ENCODE results near the gene ARRB1.
"Not testable (repeated sequence)": the region's sequence is repeated elsewhere in the genome, so short reads cannot be mapped to it uniquely, and the experiment has no call there.

Gene ARRB1

DNA sequence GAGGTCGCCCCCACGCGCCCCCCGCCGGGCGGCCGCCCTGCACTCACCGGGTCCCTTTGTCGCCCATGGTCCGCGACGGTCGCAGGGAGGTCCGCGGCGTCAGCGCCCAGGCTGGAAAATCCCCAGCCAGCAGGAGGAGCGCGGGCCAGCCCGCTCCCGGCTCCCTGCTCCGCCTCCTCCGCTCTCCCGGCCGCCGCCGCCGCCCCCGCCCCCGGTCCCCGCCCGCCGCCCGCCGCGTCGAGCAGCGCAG is at the start of gene ARRB1:
Gene ARRB1 (minus strand): TSS at position 121 of the 250 bp plus-strand sequence. CDS start 54 bp downstream, at position 67.
- DNase-seq, result peak; percentile 51

DNA sequence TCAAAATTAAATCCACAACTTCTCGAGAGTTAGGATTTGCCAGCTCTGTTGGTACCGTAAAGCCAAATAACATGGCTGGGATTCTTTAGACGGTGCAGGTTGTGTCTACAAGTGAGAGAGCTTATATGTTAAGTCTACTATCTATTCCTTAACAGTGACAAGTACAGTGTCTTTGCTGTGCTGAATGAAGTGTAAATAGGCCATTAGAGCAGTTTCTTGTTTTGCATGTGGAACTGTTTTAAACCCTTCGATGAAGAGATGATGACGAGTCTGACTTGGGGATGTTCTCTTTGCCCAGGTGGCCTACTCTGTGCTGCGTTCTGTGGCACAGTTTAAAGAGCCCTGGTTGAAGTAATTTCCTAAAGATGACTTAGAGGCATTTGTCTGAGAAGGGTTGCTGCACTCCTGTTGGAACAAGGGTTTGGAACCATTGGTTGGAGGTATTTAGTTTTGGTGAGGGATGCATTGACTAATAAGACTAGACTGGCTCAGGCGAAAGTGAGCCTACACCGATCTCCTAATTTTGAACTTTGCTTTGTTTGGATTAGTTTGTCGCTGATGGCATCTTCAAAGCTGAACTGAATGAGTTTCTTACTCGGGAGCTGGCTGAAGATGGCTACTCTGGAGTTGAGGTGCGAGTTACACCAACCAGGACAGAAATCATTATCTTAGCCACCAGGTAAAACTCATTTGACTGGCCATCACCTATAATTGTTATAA is 48.8 kb upstream of the ARRB1 start:
- DNase-seq, result peak; percentile 35

- peak; percentile 94 for DNase-seq
Observed at GRCh38 chr11:75399344-75400145, 48.1 kb upstream of the ARRB1 start, which contains the start of gene RPS3. Gene RPS3 (plus strand): TSS chr11:75399518. CDS start chr11:75399548, 30 bp downstream.

- no peak for DNase-seq
Observed at GRCh38 chr11:75398906-75399305, 47.4 kb upstream of the ARRB1 start.

DNA sequence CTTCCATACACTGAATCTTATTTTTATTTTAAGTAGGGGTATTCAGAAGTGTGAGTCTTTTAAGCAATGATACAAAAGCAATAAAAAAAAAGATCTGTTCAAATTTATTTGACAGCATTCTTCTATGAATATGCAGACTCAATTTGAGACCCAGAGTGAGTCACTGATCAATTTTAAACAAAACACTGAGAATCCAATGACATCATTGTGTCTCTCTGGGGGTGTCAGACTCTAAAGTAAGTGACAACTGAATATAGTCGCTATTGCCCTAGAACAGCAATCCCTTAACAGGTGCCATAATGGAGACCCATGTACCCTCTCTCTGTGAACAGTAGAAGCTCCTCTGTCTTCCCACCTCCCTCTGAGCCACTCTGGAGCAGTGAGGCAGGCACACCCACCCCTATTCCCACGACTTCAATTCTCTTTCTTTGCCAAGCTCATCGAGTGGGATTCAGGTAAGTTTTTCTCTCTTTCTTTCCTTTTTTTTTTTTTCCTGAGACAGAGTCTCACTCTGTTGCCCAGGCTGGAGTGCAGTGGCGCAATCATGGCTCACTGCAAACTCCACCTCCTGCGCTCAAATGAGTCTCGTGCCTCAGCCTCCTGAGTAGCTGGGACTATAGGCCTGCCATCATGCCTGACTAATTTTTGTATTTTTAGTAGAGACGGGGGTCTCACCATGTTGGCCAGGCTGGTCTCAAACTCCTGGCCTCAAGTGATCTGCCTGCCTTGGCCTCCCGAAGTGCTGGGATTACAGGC is 42.8 kb upstream of the ARRB1 start:
- DNase-seq, result no peak

DNA sequence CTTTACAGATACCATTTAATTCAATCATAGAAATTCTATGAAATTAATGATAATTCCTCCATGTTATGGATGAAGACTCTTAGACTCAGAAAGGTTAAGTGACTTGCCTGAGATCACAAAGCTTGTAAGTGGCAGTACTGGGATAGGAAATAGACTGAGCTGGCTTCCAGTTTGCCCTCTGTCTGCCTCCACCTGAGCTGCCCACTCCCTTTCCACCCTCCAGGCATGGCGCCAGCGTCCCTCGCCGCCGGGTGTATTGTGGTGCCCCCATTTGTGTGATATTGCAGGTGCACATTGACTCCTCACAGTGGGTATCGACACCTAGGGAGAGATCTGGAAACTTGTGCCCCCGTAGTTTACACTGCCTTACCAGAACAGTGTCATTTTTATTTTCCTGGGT is 38.5 kb upstream of the ARRB1 start:
- no peak for DNase-seq

- DNase-seq, result no peak
Observed at GRCh38 chr11:75389276-75389605, 37.8 kb upstream of the ARRB1 start.

DNA sequence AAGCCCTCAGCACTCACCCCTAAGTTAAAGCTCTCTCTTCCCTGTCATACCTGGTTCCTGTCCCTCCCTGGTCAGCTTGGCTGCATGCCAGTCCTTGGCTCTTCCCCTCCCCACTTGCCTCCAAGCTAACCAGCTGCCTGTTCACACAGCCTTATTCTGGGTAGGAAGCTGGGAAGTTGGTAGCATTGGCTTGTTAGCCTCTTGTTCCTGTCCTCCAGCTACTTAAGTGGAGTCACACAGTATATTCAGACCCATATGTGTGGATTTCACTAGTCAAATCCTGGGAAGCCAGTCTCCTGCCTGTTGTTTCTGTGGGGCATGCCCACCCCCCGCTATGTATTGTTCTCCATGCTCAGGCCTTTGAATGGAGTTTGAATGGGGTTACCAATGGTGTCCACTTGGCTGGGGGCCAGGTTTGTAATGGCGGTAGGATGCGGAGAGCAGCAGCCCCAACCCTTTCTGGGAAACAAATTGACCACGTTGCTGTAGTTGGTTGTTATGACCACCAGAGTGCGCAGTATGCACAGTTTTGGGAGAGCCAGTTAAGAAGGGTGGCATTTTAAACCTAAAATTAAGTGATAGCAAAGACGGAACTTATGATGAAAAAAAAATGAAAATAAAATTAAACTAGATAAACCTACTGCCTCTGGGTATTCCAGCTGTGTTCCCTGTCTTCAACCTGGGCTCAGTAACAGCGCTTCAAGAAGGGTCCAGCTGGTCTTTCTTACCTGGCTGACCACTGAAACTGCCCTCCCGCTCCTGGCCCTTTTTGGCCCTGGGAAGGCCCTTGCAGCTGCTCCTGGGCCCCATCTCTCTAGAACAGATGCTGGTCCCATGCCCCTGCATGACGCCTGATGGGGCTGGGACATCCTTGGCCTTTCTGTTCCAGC is 37.2 kb upstream of the ARRB1 start:
- peak; percentile 84 for DNase-seq

- DNase-seq, result no peak
Observed at GRCh38 chr11:75387736-75388294, 36.4 kb upstream of the ARRB1 start.

- DNase-seq, result no peak
Observed at GRCh38 chr11:75386942-75387630, 35.6 kb upstream of the ARRB1 start.

DNA sequence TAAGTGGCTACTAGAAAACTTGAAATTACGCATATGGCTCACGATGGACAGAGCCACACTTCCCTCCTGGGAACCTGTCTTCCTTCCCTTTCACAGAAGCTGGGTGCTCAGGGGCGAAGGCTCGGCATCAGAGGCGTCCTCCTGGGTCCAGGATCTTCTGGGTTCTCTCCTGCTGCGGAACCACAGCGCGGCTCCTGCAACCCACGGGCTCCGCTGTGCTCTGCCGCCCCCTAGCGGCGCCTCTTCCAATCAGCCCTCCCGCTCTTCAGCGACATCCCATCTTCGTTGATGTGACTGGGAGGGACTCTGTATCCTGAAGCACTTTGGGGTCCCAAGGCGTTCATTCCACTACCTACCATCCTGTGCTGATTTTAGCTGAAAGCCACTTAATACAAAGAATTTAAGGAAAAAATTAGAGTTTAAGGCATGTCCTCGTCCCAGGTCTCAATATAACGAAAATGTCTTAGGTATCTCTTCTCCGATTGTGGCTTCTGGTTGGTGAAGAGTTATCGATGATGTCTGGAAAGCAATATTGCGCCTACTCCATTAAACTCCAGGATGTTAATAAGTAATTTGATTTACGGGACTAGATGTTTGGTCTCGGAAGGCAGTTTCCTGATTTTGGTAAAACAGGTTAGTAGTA is 33.1 kb upstream of the ARRB1 start:
- DNase-seq, result peak; percentile 83

DNA sequence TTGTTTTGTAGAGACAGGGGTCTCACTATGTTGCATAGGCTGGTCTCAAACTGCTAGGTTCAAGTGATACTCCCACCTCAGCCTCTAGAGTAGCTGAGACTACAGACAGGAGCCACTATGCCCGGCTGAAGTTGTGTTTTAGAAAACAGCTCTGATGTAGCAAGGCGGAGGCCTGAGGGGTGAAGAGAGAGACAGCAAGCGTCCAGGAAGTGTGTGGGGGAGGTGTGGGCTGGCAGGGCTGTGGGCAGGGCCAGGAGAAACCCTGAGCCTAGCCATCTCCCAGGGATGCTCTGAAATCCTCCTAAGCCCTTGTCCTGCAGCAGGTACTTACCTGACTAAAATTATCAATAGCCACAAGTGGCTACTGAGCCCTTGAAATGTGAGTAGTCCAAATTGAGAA is 31.8 kb upstream of the ARRB1 start:
- peak; percentile 28 for DNase-seq

DNA sequence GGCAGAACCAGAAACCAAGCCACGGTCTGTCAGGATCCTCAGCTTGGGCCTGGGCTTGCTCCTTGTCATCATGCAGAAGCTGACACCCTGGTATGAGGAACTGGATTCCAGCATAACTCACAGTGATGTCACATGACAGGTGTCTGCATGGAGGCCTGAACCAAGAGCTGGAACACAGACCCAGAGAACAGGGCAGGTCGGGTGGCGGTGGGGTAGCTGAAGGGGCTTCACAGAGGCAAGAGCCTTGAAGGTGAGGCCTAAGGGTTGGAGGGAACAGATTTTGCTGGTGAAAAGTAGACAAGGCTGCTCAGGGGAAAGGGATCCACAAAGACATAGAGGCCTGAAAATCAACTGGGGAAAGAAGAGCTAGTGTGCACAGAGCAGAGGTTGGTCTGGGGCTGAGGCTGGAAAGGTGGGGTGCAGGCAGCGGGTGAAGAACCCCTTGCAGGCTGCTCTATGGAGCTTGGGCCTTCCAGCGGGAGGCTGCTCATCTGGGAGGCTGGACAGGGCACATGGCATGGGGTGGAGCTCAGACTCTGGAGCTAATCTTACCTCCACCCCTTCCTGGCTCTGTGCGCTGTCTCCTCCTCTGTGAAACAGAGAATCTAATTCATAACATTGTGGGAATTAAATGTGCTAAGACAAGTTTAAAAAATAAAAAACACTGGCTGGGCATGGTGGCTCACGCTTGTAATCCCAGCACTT is 29.4 kb upstream of the ARRB1 start:
- DNase-seq, result peak; percentile 20

DNA sequence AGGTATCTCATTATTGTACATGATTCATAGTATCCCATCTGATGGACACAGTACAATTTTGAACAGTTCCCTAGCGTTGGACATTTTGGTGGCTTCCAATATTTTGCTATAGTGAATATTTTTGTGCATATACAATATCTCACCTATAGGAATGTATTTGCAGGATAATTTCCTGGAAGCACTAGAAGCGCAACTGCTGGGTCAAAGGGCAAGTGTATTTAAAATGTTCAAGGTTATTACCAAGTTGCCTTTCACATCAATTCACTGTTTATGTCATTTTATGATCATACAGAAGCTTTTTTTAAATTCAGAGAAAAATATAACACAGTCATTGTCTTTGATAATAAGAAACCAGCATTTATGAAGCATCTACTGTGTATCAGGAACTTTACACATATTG is 28.8 kb upstream of the ARRB1 start:
- no peak for DNase-seq

GRCh38 chr11:75378776-75379175 is 27.3 kb upstream of the ARRB1 start:
- not testable (repeated sequence) for DNase-seq

DNA sequence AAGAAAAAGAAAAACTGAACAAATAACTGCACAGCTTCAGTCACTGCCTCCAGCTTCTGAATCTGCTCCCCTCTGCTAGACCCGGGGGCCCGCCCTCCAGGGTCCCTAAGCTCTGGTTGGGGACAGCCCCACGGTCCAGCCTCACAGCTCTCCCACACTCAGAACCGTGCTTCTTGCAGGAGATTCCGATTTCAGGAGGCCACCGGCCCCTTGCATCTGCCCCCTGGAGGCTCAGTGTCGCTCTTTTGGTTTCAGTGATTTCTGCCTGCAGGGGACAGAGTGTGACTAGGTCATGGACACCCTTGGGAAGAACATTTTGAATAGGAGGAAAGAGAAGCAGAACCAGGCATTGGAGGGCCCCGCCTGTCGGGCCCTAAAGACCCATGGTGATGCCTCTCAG is 24.7 kb upstream of the ARRB1 start:
- peak; percentile 29 for DNase-seq

- DNase-seq, result no peak
Observed at GRCh38 chr11:75375626-75376025, 24.2 kb upstream of the ARRB1 start.

- no peak for DNase-seq
Observed at GRCh38 chr11:75374646-75375045, 23.2 kb upstream of the ARRB1 start.

DNA sequence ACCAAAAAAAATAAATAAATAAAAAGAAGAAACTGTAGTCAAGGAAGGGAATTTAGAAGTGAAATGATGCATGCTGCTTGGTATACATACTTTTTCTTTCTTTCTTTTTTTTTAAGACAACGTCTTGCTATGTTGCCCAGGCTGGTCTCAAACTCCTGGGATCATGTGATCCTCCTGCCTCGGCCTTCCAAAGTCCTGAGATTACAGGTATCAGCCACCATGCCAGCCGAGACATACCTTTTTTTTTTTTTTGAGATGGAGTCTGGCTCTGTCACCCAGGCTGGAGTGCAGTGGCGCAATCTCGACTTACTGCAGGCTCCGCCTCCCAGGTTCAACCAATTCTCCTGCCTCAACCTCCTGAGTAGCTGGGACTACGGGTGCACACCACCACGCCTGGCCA is 21.7 kb upstream of the ARRB1 start:
- no peak for DNase-seq
